Measurements from ENCODE around the gene LY86. TPM values are rescaled to one million over a fixed set of nuclear protein-coding genes. Genes with fewer than 3 reads are reported as not detected.

LY86 gene
- total RNA-seq: 68.7 and 76.7 TPM in 2 replicates
- total RNA-seq (2013): 124 TPM
- 90.2 and 98.9 TPM in 2 replicates for polyA plus RNA-seq
- 44.3 and 68.1 TPM in 2 replicates for polyA minus RNA-seq

DNA sequence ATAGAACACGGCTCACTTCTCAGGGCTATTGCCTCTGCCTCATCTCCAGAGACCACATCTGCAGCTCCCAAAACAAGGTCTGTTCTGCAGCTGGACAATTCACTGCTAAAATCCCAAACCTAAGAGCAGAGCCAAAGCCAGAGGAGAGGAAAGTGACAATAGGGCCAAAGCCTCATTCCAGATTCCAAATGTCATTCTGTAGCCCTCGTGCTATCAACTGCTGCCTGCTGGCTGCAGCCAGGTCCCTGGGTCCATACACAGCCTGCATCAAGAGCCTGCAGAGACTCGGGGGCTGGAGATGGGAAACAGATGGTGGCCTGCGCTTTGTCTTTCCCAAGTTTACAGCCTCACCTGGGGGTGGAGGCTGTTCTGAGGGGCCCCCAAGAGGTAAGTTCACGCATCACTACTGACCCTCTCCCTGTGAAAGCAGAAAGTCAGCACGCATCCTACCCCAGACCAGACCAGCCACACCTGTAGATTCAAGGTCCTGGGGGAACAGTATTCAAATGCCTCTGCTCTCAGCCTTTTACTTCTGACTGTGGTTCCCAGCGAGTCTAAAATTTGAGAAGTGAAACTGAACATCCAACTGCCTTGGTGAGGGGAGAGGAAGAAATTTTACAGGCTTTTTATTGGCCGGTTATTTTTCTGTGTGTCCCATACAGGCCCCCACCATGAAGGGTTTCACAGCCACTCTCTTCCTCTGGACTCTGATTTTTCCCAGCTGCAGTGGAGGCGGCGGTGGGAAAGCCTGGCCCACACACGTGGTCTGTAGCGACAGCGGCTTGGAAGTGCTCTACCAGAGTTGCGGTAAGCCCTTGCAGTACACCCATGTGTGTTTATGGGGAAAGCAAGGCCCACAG is at the start of gene LY86:
Gene LY86, plus strand, starts transcription at position 657 of the 860 bp plus-strand sequence. Its CDS starts 15 bp downstream, at position 672.
- Histone ChIP-seq H3K4me3 (ENCODE audit: control extremely low read depth in 1 of 5, extremely low read depth in 1 of 5, insufficient read depth in 1 of 5, low read depth in 2 of 5, low read length in 4 of 5) (peak within 1 kb of the TSS; percentile 52 to 84 (median 81)), H2AFZ (ENCODE audit: insufficient read depth, low read depth, low read length, poor library complexity, severe bottlenecking) (peak within 1 kb of the TSS; percentile 64), H3K4me1 (ENCODE audit: control insufficient read depth in 2 of 2, insufficient read depth in 2 of 2, low read length in 2 of 2) (peaks cover 83 to 85% of the 10 kb centered on the region in 2 donors), H3K4me2 (replicated peaks; ENCODE audit: low read depth, low read length, poor library complexity, severe bottlenecking) (peak within 1 kb of the TSS; percentile 83), H4K20me1 (ENCODE audit: control insufficient read depth, insufficient read depth, low read length, poor library complexity, severe bottlenecking) (no peaks in the 10 kb centered on the region), H3K36me3 (replicated peaks in 1 of 2; ENCODE audit: control extremely low read depth in 1 of 2, control insufficient read depth in 1 of 2, extremely low read depth in 1 of 2, insufficient read depth in 2 of 2, low read length in 1 of 2) (peaks cover 0 to 13% of the 10 kb centered on the region in 2 experiments), H3K9ac (ENCODE audit: low read length) (peak within 1 kb of the TSS; percentile 77), H3K79me2 (ENCODE audit: control insufficient read depth, insufficient read depth, low read length) (peaks cover 60% of the 10 kb centered on the region), H3K27me3 (replicated peaks in 1 of 4; ENCODE audit: control extremely low read depth in 1 of 4, control insufficient read depth in 3 of 4, insufficient read depth in 4 of 4, low read length in 3 of 4) (no peaks in the 10 kb centered on the region), H3K27ac (ENCODE audit: low read length in 2 of 2) (peak within 1 kb of the TSS; percentile 88 to 91), H3K9me3 (ENCODE audit: control extremely low read depth in 1 of 3, control insufficient read depth in 2 of 3, insufficient read depth in 1 of 3, low read length in 2 of 3) (no peaks in the 10 kb centered on the region)
- POLR2A ChIA-PET: interaction anchor here (0.7 to 3.9 kb wide), 6 partner anchors 22 to 464 kb away, joined by 3 to 27 read pairs (median 6); no protein-coding TSS in a partner anchor
- Mint-ChIP-seq H3K27me3 (no peaks in the 10 kb centered on the region), H3K4me3 (peak within 1 kb of the TSS; percentile 98), H3K4me1 (peaks cover 93% of the 10 kb centered on the region), H3K9me3 (ENCODE audit: insufficient read depth) (no peaks in the 10 kb centered on the region), H3K27ac (peak within 1 kb of the TSS; percentile 99)
- ATAC-seq (ENCODE audit: low read depth) (peak; percentile 65), DNase-seq (peak; percentile 87)
- CTCF ChIA-PET: interaction anchor here (0.6 to 12.6 kb wide), 8 partner anchors 11 to 211 kb away, joined by 4 to 171 read pairs (median 6); no protein-coding TSS in a partner anchor
- 3% methylated on average over 11 of the region's 14 CpGs for WGBS (ENCODE audit: insufficient coverage)
- intact Hi-C loops (cut with micrococcal nuclease): loop anchor here (1.0 to 10.0 kb wide), 10 partner anchors 34 to 1813 kb away; partner anchors contain the start of gene CDYL
- TF ChIP-seq EZH2 (IDR thresholded peaks at IDR 0.05; ENCODE audit: borderline replicate concordance, insufficient read depth, low read depth, low read length, poor library complexity, severe bottlenecking): no peak
- TF ChIP-seq, protein P1, sequence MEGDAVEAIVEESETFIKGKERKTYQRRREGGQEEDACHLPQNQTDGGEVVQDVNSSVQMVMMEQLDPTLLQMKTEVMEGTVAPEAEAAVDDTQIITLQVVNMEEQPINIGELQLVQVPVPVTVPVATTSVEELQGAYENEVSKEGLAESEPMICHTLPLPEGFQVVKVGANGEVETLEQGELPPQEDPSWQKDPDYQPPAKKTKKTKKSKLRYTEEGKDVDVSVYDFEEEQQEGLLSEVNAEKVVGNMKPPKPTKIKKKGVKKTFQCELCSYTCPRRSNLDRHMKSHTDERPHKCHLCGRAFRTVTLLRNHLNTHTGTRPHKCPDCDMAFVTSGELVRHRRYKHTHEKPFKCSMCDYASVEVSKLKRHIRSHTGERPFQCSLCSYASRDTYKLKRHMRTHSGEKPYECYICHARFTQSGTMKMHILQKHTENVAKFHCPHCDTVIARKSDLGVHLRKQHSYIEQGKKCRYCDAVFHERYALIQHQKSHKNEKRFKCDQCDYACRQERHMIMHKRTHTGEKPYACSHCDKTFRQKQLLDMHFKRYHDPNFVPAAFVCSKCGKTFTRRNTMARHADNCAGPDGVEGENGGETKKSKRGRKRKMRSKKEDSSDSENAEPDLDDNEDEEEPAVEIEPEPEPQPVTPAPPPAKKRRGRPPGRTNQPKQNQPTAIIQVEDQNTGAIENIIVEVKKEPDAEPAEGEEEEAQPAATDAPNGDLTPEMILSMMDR (IDR thresholded peaks at IDR 0.05): peak; percentile 16

Measured in B cell (primary cell).